HEK293 (cell line): ENCODE measurements around the gene ASB16.

Experiments used
- EGR2 ChIP-seq: fragments of 450-650 bp; formaldehyde crosslinking; IDR thresholded peaks from 2 replicates; pipeline ENCODE4 v1.5.1; 2016; ENCODE audit warnings: low read depth, missing biosample characterization, missing genetic modification characterization
- KLF1 ChIP-seq: fragments of 450-650 bp; formaldehyde crosslinking; IDR thresholded peaks from 2 replicates; pipeline ENCODE4 v1.5.1; 2016; ENCODE audit warnings: missing biosample characterization, missing genetic modification characterization
- REPIN1 ChIP-seq: fragments of 450-650 bp; formaldehyde crosslinking; IDR thresholded peaks from 2 replicates; pipeline ENCODE4 v1.5.1; 2017; ENCODE audit warnings: missing biosample characterization, missing genetic modification characterization, low read depth
- SP7 ChIP-seq: fragments of 450-650 bp; formaldehyde crosslinking; IDR thresholded peaks from 2 replicates; pipeline ENCODE4 v1.5.1; 2016; ENCODE audit warnings: missing biosample characterization, missing genetic modification characterization
- TCF7L2 ChIP-seq: IDR thresholded peaks from 2 replicates; pipeline ENCODE4 v1.6.1; 2011; ENCODE audit warnings: low read depth, mild to moderate bottlenecking, inconsistent platforms, low read length, moderate library complexity, borderline replicate concordance
- TRIM28 ChIP-seq: IDR thresholded peaks from 2 replicates; pipeline ENCODE4 v1.6.1; 2011; ENCODE audit warnings: low read length, control low read depth, borderline replicate concordance
- YY2 ChIP-seq: fragments of 450-650 bp; formaldehyde crosslinking; IDR thresholded peaks from 2 replicates; pipeline ENCODE4 v1.5.1; 2016; ENCODE audit warnings: missing biosample characterization, missing genetic modification characterization
- ZFP69B ChIP-seq: fragments of 450-650 bp; formaldehyde crosslinking; IDR thresholded peaks from 2 replicates; pipeline ENCODE4 v1.5.1; 2016; ENCODE audit warnings: missing biosample characterization, missing genetic modification characterization
- ZNF2 ChIP-seq: fragments of 450-650 bp; formaldehyde crosslinking; IDR thresholded peaks from 2 replicates; pipeline ENCODE4 v1.5.1; 2016; ENCODE audit warnings: missing biosample characterization, missing genetic modification characterization
- ZNF223 ChIP-seq: fragments of 450-650 bp; formaldehyde crosslinking; IDR thresholded peaks from 2 replicates; pipeline ENCODE4 v1.5.1; 2016; ENCODE audit warnings: missing biosample characterization, missing genetic modification characterization
- ZNF292 ChIP-seq: fragments of 450-650 bp; formaldehyde crosslinking; IDR thresholded peaks from 2 replicates; pipeline ENCODE4 v1.5.1; 2016; ENCODE audit warnings: low read depth, missing biosample characterization, missing genetic modification characterization, borderline replicate concordance
- ZNF324 ChIP-seq: fragments of 450-650 bp; formaldehyde crosslinking; IDR thresholded peaks from 2 replicates; pipeline ENCODE4 v1.5.1; 2016; ENCODE audit warnings: missing biosample characterization, missing genetic modification characterization
- ZNF335 ChIP-seq: fragments of 450-650 bp; formaldehyde crosslinking; conservative IDR thresholded peaks from 2 replicates; pipeline ENCODE4 v1.5.1; 2016; ENCODE audit warnings: missing biosample characterization, missing genetic modification characterization
- ZNF354C ChIP-seq: fragments of 450-650 bp; formaldehyde crosslinking; IDR thresholded peaks from 2 replicates; pipeline ENCODE4 v1.5.1; 2016; ENCODE audit warnings: missing biosample characterization, missing genetic modification characterization, low read depth, borderline replicate concordance
- ZNF585B ChIP-seq: fragments of 450-650 bp; formaldehyde crosslinking; IDR thresholded peaks from 2 replicates; pipeline ENCODE4 v1.5.1; 2016; ENCODE audit warnings: missing biosample characterization, missing genetic modification characterization
- ZNF624 ChIP-seq: fragments of 450-650 bp; formaldehyde crosslinking; IDR thresholded peaks from 2 replicates; pipeline ENCODE4 v1.5.1; 2017; ENCODE audit warnings: missing biosample characterization, missing genetic modification characterization
- ZNF664 ChIP-seq: fragments of 450-650 bp; formaldehyde crosslinking; IDR thresholded peaks from 2 replicates; pipeline ENCODE4 v1.5.1; 2016; ENCODE audit warnings: missing biosample characterization, missing genetic modification characterization
- ZNF670 ChIP-seq: fragments of 450-650 bp; formaldehyde crosslinking; IDR thresholded peaks from 2 replicates; pipeline ENCODE4 v1.5.1; 2016; ENCODE audit warnings: missing biosample characterization, missing genetic modification characterization, low read depth
- ZNF707 ChIP-seq: fragments of 450-650 bp; formaldehyde crosslinking; IDR thresholded peaks from 2 replicates; pipeline ENCODE4 v1.5.1; 2016; ENCODE audit warnings: missing biosample characterization, missing genetic modification characterization
- ZNF776 ChIP-seq: fragments of 450-650 bp; formaldehyde crosslinking; IDR thresholded peaks from 2 replicates; pipeline ENCODE4 v1.5.0; 2017; ENCODE audit warnings: missing biosample characterization, missing genetic modification characterization, borderline replicate concordance
- TF ChIP-seq, protein P1 (sequence below): fragments of 450-650 bp; formaldehyde crosslinking; IDR thresholded peaks from 2 replicates; pipeline ENCODE4 v1.5.1; 2016; ENCODE audit warnings: missing biosample characterization, missing genetic modification characterization
- TF ChIP-seq, protein P2 (sequence below): fragments of 450-650 bp; formaldehyde crosslinking; IDR thresholded peaks from 2 replicates; pipeline ENCODE4 v1.5.1; 2017; ENCODE audit warnings: missing biosample characterization, missing genetic modification characterization
- TF ChIP-seq, protein P3 (sequence below): fragments of 450-650 bp; formaldehyde crosslinking; IDR thresholded peaks from 2 replicates; pipeline ENCODE4 v1.5.1; 2017; ENCODE audit warnings: missing biosample characterization, missing genetic modification characterization
- TF ChIP-seq, protein P4 (sequence below): fragments of 450-650 bp; formaldehyde crosslinking; IDR thresholded peaks from 2 replicates; pipeline ENCODE4 v1.5.1; 2016; ENCODE audit warnings: missing biosample characterization, missing genetic modification characterization, borderline replicate concordance
- TF ChIP-seq, protein P5 (sequence below): fragments of 450-650 bp; formaldehyde crosslinking; IDR thresholded peaks from 2 replicates; pipeline ENCODE4 v1.5.1; 2016; ENCODE audit warnings: missing biosample characterization, missing genetic modification characterization

ASB16 gene

DNA sequence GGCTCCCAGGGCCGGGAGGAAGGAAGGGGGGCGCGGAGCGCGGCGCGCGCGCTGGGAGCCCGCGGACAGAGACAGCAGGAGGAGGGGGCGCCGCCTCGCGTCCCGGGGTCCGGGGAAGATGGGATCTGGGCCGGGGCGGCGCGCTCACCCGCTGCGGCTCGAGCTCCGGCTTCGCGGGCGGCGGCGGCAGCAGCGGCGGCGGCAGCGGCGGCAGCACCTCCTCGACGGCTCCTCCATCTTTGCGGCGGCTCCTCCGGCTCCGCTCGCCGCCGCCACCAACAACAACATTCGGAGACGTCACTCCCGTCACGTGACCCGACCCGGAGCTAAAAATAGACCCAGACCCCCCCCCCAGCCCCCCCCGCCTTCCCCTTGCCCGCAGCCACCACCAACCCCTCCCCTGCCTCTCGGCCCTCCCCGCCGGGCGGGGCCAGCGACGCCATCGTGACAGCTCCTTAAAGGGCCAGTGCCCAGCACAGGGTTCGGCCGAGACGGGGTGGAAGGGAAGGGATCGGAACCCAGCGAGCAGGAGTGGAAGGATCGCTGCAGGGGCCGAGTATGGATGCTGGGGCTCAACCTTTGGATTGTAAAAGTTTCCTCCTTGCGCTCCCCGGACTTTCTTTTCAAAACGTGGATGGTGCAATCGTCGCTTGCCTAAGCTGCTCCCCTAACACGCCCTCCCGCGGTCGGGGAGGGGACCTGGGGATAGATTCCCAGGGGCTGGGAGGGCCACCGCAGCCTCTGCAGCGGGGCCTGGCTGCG is 47.0 kb upstream of the ASB16 start, which contains the start of gene HDAC5 (continued):
- TF ChIP-seq ZNF585B (tag by site-specific recombination) (no peak), ZNF2 (tag by site-specific recombination) (peak; percentile 91), TRIM28 (peak; percentile 51; the same call in 1 of the 2 replicates), ZNF292 (tag by site-specific recombination) (no peak), REPIN1 (tag by site-specific recombination) (no peak), ZNF624 (tag by site-specific recombination) (no peak), ZNF354C (no peak), EGR2 (tag by site-specific recombination) (no peak), KLF1 (tag by site-specific recombination) (peak; percentile 68; the same call in 1 of the 2 replicates), ZNF670 (tag by site-specific recombination) (no peak), TCF7L2 (no peak), ZNF335 (tag by site-specific recombination) (peak; percentile 86), YY2 (tag by site-specific recombination) (no peak), ZNF664 (tag by site-specific recombination) (no peak), ZNF223 (tag by site-specific recombination) (no peak), ZNF324 (tag by site-specific recombination) (peak; percentile 66; the same call in 1 of the 2 replicates), ZFP69B (tag by site-specific recombination) (peak; percentile 89), SP7 (peak; percentile 74; the same call in 1 of the 2 replicates), ZNF707 (tag by site-specific recombination) (no peak), ZNF776 (tag by site-specific recombination) (no peak)
- TF ChIP-seq, protein P1, sequence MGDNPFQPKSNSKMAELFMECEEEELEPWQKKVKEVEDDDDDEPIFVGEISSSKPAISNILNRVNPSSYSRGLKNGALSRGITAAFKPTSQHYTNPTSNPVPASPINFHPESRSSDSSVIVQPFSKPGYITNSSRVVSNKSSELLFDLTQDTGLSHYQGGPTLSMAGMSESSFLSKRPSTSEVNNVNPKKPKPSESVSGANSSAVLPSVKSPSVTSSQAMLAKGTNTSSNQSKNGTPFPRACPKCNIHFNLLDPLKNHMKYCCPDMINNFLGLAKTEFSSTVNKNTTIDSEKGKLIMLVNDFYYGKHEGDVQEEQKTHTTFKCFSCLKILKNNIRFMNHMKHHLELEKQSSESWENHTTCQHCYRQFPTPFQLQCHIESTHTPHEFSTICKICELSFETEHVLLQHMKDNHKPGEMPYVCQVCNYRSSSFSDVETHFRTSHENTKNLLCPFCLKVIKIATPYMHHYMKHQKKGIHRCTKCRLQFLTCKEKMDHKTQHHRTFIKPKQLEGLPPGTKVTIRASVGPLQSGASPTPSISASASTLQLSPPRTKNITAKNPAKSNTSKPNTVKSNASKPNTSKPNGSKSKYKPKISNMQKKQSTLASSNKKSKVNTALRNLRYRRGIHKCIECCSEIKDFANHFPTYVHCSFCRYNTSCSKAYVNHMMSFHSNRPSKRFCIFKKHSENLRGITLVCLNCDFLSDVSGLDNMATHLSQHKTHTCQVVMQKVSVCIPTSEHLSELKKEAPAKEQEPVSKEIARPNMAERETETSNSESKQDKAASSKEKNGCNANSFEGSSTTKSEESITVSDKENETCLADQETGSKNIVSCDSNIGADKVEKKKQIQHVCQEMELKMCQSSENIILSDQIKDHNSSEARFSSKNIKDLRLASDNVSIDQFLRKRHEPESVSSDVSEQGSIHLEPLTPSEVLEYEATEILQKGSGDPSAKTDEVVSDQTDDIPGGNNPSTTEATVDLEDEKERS (tag by site-specific recombination): no peak
- TF ChIP-seq, protein P2, sequence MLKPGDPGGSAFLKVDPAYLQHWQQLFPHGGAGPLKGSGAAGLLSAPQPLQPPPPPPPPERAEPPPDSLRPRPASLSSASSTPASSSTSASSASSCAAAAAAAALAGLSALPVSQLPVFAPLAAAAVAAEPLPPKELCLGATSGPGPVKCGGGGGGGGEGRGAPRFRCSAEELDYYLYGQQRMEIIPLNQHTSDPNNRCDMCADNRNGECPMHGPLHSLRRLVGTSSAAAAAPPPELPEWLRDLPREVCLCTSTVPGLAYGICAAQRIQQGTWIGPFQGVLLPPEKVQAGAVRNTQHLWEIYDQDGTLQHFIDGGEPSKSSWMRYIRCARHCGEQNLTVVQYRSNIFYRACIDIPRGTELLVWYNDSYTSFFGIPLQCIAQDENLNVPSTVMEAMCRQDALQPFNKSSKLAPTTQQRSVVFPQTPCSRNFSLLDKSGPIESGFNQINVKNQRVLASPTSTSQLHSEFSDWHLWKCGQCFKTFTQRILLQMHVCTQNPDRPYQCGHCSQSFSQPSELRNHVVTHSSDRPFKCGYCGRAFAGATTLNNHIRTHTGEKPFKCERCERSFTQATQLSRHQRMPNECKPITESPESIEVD (tag by site-specific recombination): no peak
- TF ChIP-seq, protein P3, sequence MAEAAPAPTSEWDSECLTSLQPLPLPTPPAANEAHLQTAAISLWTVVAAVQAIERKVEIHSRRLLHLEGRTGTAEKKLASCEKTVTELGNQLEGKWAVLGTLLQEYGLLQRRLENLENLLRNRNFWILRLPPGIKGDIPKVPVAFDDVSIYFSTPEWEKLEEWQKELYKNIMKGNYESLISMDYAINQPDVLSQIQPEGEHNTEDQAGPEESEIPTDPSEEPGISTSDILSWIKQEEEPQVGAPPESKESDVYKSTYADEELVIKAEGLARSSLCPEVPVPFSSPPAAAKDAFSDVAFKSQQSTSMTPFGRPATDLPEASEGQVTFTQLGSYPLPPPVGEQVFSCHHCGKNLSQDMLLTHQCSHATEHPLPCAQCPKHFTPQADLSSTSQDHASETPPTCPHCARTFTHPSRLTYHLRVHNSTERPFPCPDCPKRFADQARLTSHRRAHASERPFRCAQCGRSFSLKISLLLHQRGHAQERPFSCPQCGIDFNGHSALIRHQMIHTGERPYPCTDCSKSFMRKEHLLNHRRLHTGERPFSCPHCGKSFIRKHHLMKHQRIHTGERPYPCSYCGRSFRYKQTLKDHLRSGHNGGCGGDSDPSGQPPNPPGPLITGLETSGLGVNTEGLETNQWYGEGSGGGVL (tag by site-specific recombination): peak; percentile 90
- TF ChIP-seq, protein P4, sequence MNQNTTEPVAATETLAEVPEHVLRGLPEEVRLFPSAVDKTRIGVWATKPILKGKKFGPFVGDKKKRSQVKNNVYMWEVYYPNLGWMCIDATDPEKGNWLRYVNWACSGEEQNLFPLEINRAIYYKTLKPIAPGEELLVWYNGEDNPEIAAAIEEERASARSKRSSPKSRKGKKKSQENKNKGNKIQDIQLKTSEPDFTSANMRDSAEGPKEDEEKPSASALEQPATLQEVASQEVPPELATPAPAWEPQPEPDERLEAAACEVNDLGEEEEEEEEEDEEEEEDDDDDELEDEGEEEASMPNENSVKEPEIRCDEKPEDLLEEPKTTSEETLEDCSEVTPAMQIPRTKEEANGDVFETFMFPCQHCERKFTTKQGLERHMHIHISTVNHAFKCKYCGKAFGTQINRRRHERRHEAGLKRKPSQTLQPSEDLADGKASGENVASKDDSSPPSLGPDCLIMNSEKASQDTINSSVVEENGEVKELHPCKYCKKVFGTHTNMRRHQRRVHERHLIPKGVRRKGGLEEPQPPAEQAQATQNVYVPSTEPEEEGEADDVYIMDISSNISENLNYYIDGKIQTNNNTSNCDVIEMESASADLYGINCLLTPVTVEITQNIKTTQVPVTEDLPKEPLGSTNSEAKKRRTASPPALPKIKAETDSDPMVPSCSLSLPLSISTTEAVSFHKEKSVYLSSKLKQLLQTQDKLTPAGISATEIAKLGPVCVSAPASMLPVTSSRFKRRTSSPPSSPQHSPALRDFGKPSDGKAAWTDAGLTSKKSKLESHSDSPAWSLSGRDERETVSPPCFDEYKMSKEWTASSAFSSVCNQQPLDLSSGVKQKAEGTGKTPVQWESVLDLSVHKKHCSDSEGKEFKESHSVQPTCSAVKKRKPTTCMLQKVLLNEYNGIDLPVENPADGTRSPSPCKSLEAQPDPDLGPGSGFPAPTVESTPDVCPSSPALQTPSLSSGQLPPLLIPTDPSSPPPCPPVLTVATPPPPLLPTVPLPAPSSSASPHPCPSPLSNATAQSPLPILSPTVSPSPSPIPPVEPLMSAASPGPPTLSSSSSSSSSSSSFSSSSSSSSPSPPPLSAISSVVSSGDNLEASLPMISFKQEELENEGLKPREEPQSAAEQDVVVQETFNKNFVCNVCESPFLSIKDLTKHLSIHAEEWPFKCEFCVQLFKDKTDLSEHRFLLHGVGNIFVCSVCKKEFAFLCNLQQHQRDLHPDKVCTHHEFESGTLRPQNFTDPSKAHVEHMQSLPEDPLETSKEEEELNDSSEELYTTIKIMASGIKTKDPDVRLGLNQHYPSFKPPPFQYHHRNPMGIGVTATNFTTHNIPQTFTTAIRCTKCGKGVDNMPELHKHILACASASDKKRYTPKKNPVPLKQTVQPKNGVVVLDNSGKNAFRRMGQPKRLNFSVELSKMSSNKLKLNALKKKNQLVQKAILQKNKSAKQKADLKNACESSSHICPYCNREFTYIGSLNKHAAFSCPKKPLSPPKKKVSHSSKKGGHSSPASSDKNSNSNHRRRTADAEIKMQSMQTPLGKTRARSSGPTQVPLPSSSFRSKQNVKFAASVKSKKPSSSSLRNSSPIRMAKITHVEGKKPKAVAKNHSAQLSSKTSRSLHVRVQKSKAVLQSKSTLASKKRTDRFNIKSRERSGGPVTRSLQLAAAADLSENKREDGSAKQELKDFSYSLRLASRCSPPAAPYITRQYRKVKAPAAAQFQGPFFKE (tag by site-specific recombination): no peak
- TF ChIP-seq, protein P5, sequence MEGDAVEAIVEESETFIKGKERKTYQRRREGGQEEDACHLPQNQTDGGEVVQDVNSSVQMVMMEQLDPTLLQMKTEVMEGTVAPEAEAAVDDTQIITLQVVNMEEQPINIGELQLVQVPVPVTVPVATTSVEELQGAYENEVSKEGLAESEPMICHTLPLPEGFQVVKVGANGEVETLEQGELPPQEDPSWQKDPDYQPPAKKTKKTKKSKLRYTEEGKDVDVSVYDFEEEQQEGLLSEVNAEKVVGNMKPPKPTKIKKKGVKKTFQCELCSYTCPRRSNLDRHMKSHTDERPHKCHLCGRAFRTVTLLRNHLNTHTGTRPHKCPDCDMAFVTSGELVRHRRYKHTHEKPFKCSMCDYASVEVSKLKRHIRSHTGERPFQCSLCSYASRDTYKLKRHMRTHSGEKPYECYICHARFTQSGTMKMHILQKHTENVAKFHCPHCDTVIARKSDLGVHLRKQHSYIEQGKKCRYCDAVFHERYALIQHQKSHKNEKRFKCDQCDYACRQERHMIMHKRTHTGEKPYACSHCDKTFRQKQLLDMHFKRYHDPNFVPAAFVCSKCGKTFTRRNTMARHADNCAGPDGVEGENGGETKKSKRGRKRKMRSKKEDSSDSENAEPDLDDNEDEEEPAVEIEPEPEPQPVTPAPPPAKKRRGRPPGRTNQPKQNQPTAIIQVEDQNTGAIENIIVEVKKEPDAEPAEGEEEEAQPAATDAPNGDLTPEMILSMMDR: peak; percentile 95
